IMR-90 (cell line): Measurements from ENCODE around the gene TEX2. TPM values are rescaled to one million over a fixed set of nuclear protein-coding genes. Genes with fewer than 3 reads are reported as not detected.

Experiments
- ATAC-seq: fragments of 200-7000 bp; cut with Tn5 transposase; 2 replicates; pipeline ENCODE4 v1.9.1; 2020; ENCODE audit warnings: low read depth, mild to moderate bottlenecking, moderate library complexity
- BruUV-seq: library from RNA; stranded (reverse); fragments of 400-500 nt; replicated peaks from 2 replicates; lab custom pipeline; 2021; lab: Mats Ljungman, UMichigan
- CTCF ChIA-PET: fragments of 300-600 bp; formaldehyde crosslinking; extraction: SDS; loops from one replicate; lab custom pipeline; 2021; ENCODE audit warnings: antibody characterized with exemption; lab: Yijun Ruan, JAX
- POLR2A ChIA-PET: fragments of 300-600 bp; sonication (Branson Sonifier 250); formaldehyde crosslinking; loops from one replicate; lab custom pipeline; 2022; ENCODE audit warnings: antibody characterized with exemption; ENCODE audit not compliant: unreplicated experiment; lab: Charles Lee
- DNase-seq: peaks from one replicate; pipeline ENCODE4 v3.0.0; 2013
- H2AFZ ChIP-seq: replicated peaks from 2 replicates; pipeline ENCODE3; 2013; ENCODE audit warnings: low read length, mild to moderate bottlenecking; ENCODE audit not compliant: poor library complexity
- H2AK5ac ChIP-seq: 2 replicates; pipeline ENCODE4 v1.6.1; 2013; ENCODE audit warnings: low read depth, low read length, inconsistent platforms
- H2AK9ac ChIP-seq: replicated peaks from 2 replicates; pipeline ENCODE3; 2013; ENCODE audit warnings: mild to moderate bottlenecking, low read depth, low read length, moderate library complexity; ENCODE audit not compliant: poor library complexity
- H2BK120ac ChIP-seq: 2 replicates; pipeline ENCODE4 v1.6.1; 2013; ENCODE audit warnings: low read depth, low read length, inconsistent platforms
- H2BK15ac ChIP-seq: 3 replicates; pipeline ENCODE4 v1.6.1; 2013; ENCODE audit warnings: low read depth, low read length, inconsistent platforms
- H2BK20ac ChIP-seq: 2 replicates; pipeline ENCODE4 v1.6.1; 2013; ENCODE audit warnings: low read depth, mild to moderate bottlenecking, inconsistent platforms, low read length, moderate library complexity
- H2BK5ac ChIP-seq: 2 replicates; pipeline ENCODE4 v1.6.1; 2013; ENCODE audit warnings: mild to moderate bottlenecking, low read depth, low read length, inconsistent platforms; ENCODE audit not compliant: poor library complexity, severe bottlenecking
- H3K14ac ChIP-seq: replicated peaks from 2 replicates; pipeline ENCODE4 v1.6.1; 2013; ENCODE audit warnings: low read depth, low read length, inconsistent platforms
- H3K18ac ChIP-seq: 2 replicates; pipeline ENCODE4 v1.6.1; 2013; ENCODE audit warnings: low read depth, low read length, control low read depth
- H3K23ac ChIP-seq: 2 replicates; pipeline ENCODE4 v1.6.1; 2013; ENCODE audit warnings: low read depth, low read length, inconsistent platforms
- H3K27ac ChIP-seq: 2 replicates; pipeline ENCODE4 v1.5.1; 2013; ENCODE audit warnings: mild to moderate bottlenecking, control low read depth, low read length; ENCODE audit not compliant: insufficient read depth
- H3K27me3 ChIP-seq: 2 replicates; pipeline ENCODE4 v1.6.1; 2013; ENCODE audit warnings: low read length; ENCODE audit not compliant: control insufficient read depth, insufficient read depth
- H3K36me3 ChIP-seq: 2 replicates; pipeline ENCODE4 v1.6.1; 2013; ENCODE audit warnings: low read length, mixed read lengths; ENCODE audit not compliant: control insufficient read depth, insufficient read depth
- H3K4ac ChIP-seq: 2 replicates; pipeline ENCODE4 v1.6.1; 2013; ENCODE audit warnings: low read depth, low read length, inconsistent platforms
- H3K4me1 ChIP-seq: 2 replicates; pipeline ENCODE4 v1.6.1; 2013; ENCODE audit warnings: low read length, mixed read lengths; ENCODE audit not compliant: control insufficient read depth, insufficient read depth
- H3K4me2 ChIP-seq: 2 replicates; pipeline ENCODE4 v1.6.1; 2013; ENCODE audit warnings: low read depth, mild to moderate bottlenecking, control low read depth, low read length, moderate library complexity
- H3K4me3 ChIP-seq: 2 replicates; pipeline ENCODE4 v1.5.1; 2013; ENCODE audit warnings: low read depth, mild to moderate bottlenecking, control low read depth, low read length, moderate library complexity; ENCODE audit not compliant: insufficient read depth
- H3K56ac ChIP-seq: 2 replicates; pipeline ENCODE4 v1.6.1; 2013; ENCODE audit warnings: low read length, inconsistent platforms; ENCODE audit not compliant: insufficient read depth; ENCODE audit errors: extremely low read depth
- H3K79me1 ChIP-seq, 2 experiments: 2 replicates each; pipeline ENCODE4 v1.6.1; 2013; ENCODE audit warnings: low read length in 2 of 2, inconsistent platforms in 1 of 2, low read depth in 1 of 2
- H3K9ac ChIP-seq: 2 replicates; pipeline ENCODE4 v1.6.1; 2013; ENCODE audit warnings: low read depth, low read length, control low read depth
- H3K9me1 ChIP-seq: 2 replicates; pipeline ENCODE4 v1.6.1; 2013; ENCODE audit warnings: low read length, inconsistent platforms; ENCODE audit not compliant: insufficient read depth
- H3K9me3 ChIP-seq: 2 replicates; pipeline ENCODE4 v1.6.1; 2013; ENCODE audit warnings: low read length; ENCODE audit not compliant: control insufficient read depth, insufficient read depth
- H4K20me1 ChIP-seq: 2 replicates; pipeline ENCODE4 v1.6.1; 2013; ENCODE audit warnings: low read length, inconsistent platforms; ENCODE audit not compliant: insufficient read depth
- H4K5ac ChIP-seq: 2 replicates; pipeline ENCODE4 v1.6.1; 2013; ENCODE audit warnings: mild to moderate bottlenecking, low read depth, low read length, control low read depth
- H4K8ac ChIP-seq, 2 experiments: 2 replicates each; pipeline ENCODE4 v1.6.1; 2013; ENCODE audit warnings: low read depth in 2 of 2, low read length in 2 of 2, control low read depth in 1 of 2, inconsistent platforms in 1 of 2
- H4K91ac ChIP-seq: 2 replicates; pipeline ENCODE4 v1.6.1; 2013; ENCODE audit warnings: low read depth, low read length, inconsistent platforms; ENCODE audit not compliant: insufficient read depth
- CHD1 ChIP-seq: IDR thresholded peaks from 2 replicates; pipeline ENCODE4 v1.6.1; 2012; ENCODE audit warnings: low read depth, low read length, improper control_type of control experiment
- MAFK ChIP-seq: IDR thresholded peaks from 2 replicates; pipeline ENCODE4 v1.6.1; 2012; ENCODE audit warnings: low read depth, low read length, improper control_type of control experiment
- MXI1 ChIP-seq: IDR thresholded peaks from 2 replicates; pipeline ENCODE4 v1.6.1; 2012; ENCODE audit warnings: low read depth, mild to moderate bottlenecking, low read length, moderate library complexity, borderline replicate concordance
- SMC3 ChIP-seq: fragments of 150-350 bp; IDR thresholded peaks from 2 replicates; pipeline ENCODE4 v1.6.1; 2016; ENCODE audit warnings: low read depth, mild to moderate bottlenecking, antibody characterized with exemption, low read length, moderate library complexity
- USF2 ChIP-seq: fragments of 150-350 bp; IDR thresholded peaks from 2 replicates; pipeline ENCODE4 v1.6.1; 2017; ENCODE audit warnings: mild to moderate bottlenecking, antibody characterized with exemption, low read length, low read depth
- WGBS, 2 experiments: methylation state at CpG; one replicate each; pipeline versions ENCODE4 v1.1.5 to v1.1.7; 2013; ENCODE audit warnings: missing lambda C conversion rate in 2 of 2; ENCODE audit not compliant: insufficient read length in 1 of 2; ENCODE audit errors: extremely low coverage in 2 of 2; 5-methylcytosine and 5-hydroxymethylcytosine counted together
- dilution Hi-C: fragments of 300-500 bp; cut with HindIII; formaldehyde crosslinking; loops from one replicate; pipeline ENCODE4 v1.14.3; 2018; ENCODE audit warnings: low sequenced_read_pairs; ENCODE audit not compliant: unreplicated experiment
- in situ Hi-C: fragments of 300-500 bp; cut with MboI; formaldehyde crosslinking; loops from 3 replicates; pipeline ENCODE4 v1.14.3; 2019; ENCODE audit warnings: low sequenced_read_pairs, inconsistent platforms, mixed read lengths
- intact Hi-C: fragments of 100-400 bp; cut with micrococcal nuclease; formaldehyde crosslinking; loops from 2 replicates; pipeline ENCODE4 v1.10.0; 2022
- polyA plus RNA-seq, 3 experiments: library from polyadenylated mRNA; depleted of rRNA; stranded (reverse); fragments of >200 nt; gene quantifications; 2 replicates each; pipeline ENCODE4 v1.2.3, GENCODE V29; 2012; ENCODE audit warnings: low replicate concordance in 1 of 3
- total RNA-seq: library from RNA; depleted of rRNA; stranded (reverse); fragments of >200 nt; gene quantifications from 2 replicates; pipeline ENCODE4 v1.2.3, GENCODE V29; 2012

The TEX2 gene
- total and polyA plus RNA-seq, 2 of the 4 experiments (the other 2 are of a cell fraction), result 18.2 to 21.9 TPM

- CTCF ChIA-PET, result no interaction called here
- Histone ChIP-seq H4K91ac (no peak overlapping the region), H3K4me2 (no peak overlapping the region), H2BK5ac (no peak overlapping the region), H3K18ac (no peak overlapping the region), H2AK5ac (no peak overlapping the region), H2AK9ac (no peak overlapping the region), H4K5ac (no peak overlapping the region), H4K8ac (no peak overlapping the region), H2BK15ac (no peak overlapping the region), H3K79me1 (no peaks in the 10 kb centered on the region), H3K9me3 (peaks cover 10% of the 10 kb centered on the region), H3K9ac (no peak overlapping the region), H2AFZ (no peak overlapping the region), H3K4ac (no peak overlapping the region), H4K20me1 (no peaks in the 10 kb centered on the region), H3K23ac (no peak overlapping the region), H2BK20ac (no peak overlapping the region), H3K27me3 (peaks cover 28% of the 10 kb centered on the region), H3K36me3 (no peaks in the 10 kb centered on the region), H3K56ac (no peak overlapping the region), H3K4me3 (no peak overlapping the region), H3K14ac (no peak overlapping the region), H2BK120ac (no peak overlapping the region), H3K4me1 (peaks cover 3% of the 10 kb centered on the region), H3K27ac (no peak overlapping the region), H3K9me1 (no peaks in the 10 kb centered on the region)
- intact Hi-C loops, result no loop called here
- POLR2A ChIA-PET, result no interaction called here
- dilution Hi-C loops, result no loop called here
- ATAC-seq (no peak), DNase-seq (no peak)
- no TSS peak for BruUV-seq
- in situ Hi-C loops, result no loop called here
- TF ChIP-seq USF2 (no peak), SMC3 (no peak), MXI1 (no peak), MAFK (no peak), CHD1 (no peak)
- WGBS, 2 experiments, result 93% methylated on average over 3 of the region's 3 CpGs; no CpG with 5 or more reads in 1 of the 2 experiments
Measured at GRCh38 chr17:64295146-64295545, 32.1 kb upstream of the TEX2 start.
